Epithelial cell of proximal tubule (primary cell): ENCODE data around the gene CTNNA2. TPM values are rescaled to one million over a fixed set of nuclear protein-coding genes. Genes with fewer than 3 reads are reported as not detected.

Experiments
- DNase-seq: peaks from one replicate; pipeline ENCODE4 v3.0.0-alpha.2; 2011; ENCODE audit warnings: low read depth
- H3K4me3 ChIP-seq: 2 replicates; pipeline ENCODE4 v1.5.1; 2011; ENCODE audit warnings: low read depth, mild to moderate bottlenecking, low read length
- CTCF ChIP-seq: conservative IDR thresholded peaks from 2 replicates; pipeline ENCODE4 v1.5.1; 2012; ENCODE audit warnings: low read depth, mild to moderate bottlenecking, low read length
- total RNA-seq: library from RNA; depleted of rRNA; stranded (reverse); fragments of >200 nt; gene quantifications from 2 replicates; pipeline ENCODE4 v1.2.3, GENCODE V29; 2015

CTNNA2 gene
- total RNA-seq, 1 donor from 2014 or later, result 0.06 TPM

- TF ChIP-seq CTCF, result no peak
- no peak for DNase-seq
- no peak overlapping the region for H3K4me3 ChIP-seq
Observed at GRCh38 chr2:80185091-80185490, 672.2 kb downstream of the CTNNA2 start.

- H3K4me3 ChIP-seq, result no peak overlapping the region
- DNase-seq, result no peak
- no peak for TF ChIP-seq CTCF
Observed at GRCh38 chr2:80186262-80186661, 673.4 kb downstream of the CTNNA2 start.

GRCh38 chr2:80187156-80187555 is 674.3 kb downstream of the CTNNA2 start:
- no peak for TF ChIP-seq CTCF
- DNase-seq, result no peak
- H3K4me3 ChIP-seq, result no peak overlapping the region

GRCh38 chr2:80190166-80190565 is 677.3 kb downstream of the CTNNA2 start:
- H3K4me3 ChIP-seq, result no peak overlapping the region
- DNase-seq, result no peak

GRCh38 chr2:80193566-80193965 is 680.7 kb downstream of the CTNNA2 start:
- TF ChIP-seq CTCF, result no peak
- no peak for DNase-seq
- no peak overlapping the region for H3K4me3 ChIP-seq

More at GRCh38 chr2:80190166-80190565, 677.3 kb downstream of the CTNNA2 start:
- no peak for TF ChIP-seq CTCF

GRCh38 chr2:80195034-80195433 is 682.2 kb downstream of the CTNNA2 start:
- DNase-seq, result no peak
- no peak for TF ChIP-seq CTCF
- no peak overlapping the region for H3K4me3 ChIP-seq

GRCh38 chr2:80198042-80198441 is 685.2 kb downstream of the CTNNA2 start:
- no peak for DNase-seq
- TF ChIP-seq CTCF, result no peak
- H3K4me3 ChIP-seq, result no peak overlapping the region
